HG03159 (cell line): ENCODE data around the gene ADAM12.

Source experiments
- ATAC-seq: cut with Tn5 transposase; IDR thresholded peaks from one replicate; pipeline ENCODE4 v1.9.1; 2021; ENCODE audit warnings: mild to moderate bottlenecking, moderate library complexity; ENCODE audit not compliant: unreplicated experiment

ADAM12 gene

GRCh38 chr10:126387931-126388911 is at the start of gene ADAM12:
Gene ADAM12 (minus strand): TSS chr10:126388477. CDS start chr10:126388145, 332 bp downstream.
- ATAC-seq: no peak

- ATAC-seq: no peak
Measured at GRCh38 chr10:126437635-126438406, 49.5 kb upstream of the ADAM12 start.

GRCh38 chr10:126434235-126434634 is 46.0 kb upstream of the ADAM12 start:
- no peak for ATAC-seq

- ATAC-seq: no peak
Measured at GRCh38 chr10:126433351-126433750, 45.1 kb upstream of the ADAM12 start.

- no peak for ATAC-seq
Measured at GRCh38 chr10:126432507-126432906, 44.2 kb upstream of the ADAM12 start.

- ATAC-seq: no peak
Measured at GRCh38 chr10:126431816-126432215, 43.5 kb upstream of the ADAM12 start.

- no peak for ATAC-seq
Measured at GRCh38 chr10:126430512-126430911, 42.2 kb upstream of the ADAM12 start.

GRCh38 chr10:126429275-126429674 is 41.0 kb upstream of the ADAM12 start:
- no peak for ATAC-seq

- ATAC-seq: no peak
Measured at GRCh38 chr10:126425489-126426065, 37.3 kb upstream of the ADAM12 start.

- no peak for ATAC-seq
Measured at GRCh38 chr10:126425032-126425431, 36.8 kb upstream of the ADAM12 start.

GRCh38 chr10:126423732-126424491 is 35.6 kb upstream of the ADAM12 start:
- ATAC-seq: no peak

GRCh38 chr10:126422567-126422966 is 34.3 kb upstream of the ADAM12 start:
- ATAC-seq: no peak

GRCh38 chr10:126421756-126422256 is 33.5 kb upstream of the ADAM12 start:
- ATAC-seq: no peak

- no peak for ATAC-seq
Measured at GRCh38 chr10:126420567-126421300, 32.5 kb upstream of the ADAM12 start.

GRCh38 chr10:126417220-126417825 is 29.0 kb upstream of the ADAM12 start:
- ATAC-seq: no peak

GRCh38 chr10:126409821-126410220 is 21.5 kb upstream of the ADAM12 start:
- ATAC-seq: no peak

- ATAC-seq: no peak
Measured at GRCh38 chr10:126408953-126409641, 20.8 kb upstream of the ADAM12 start.

GRCh38 chr10:126407831-126408230 is 19.6 kb upstream of the ADAM12 start:
- ATAC-seq: no peak
